HEK293 (cell line): ENCODE data around the gene MXI1.
A peak's percentile ranks its signal among the peaks of the same experiment; 100 is the strongest.

Experiments used
- GLIS2 ChIP-seq: fragments of 450-650 bp; formaldehyde crosslinking; IDR thresholded peaks from 2 replicates; pipeline ENCODE4 v1.5.1; 2016; ENCODE audit warnings: missing biosample characterization, missing genetic modification characterization
- IKZF3 ChIP-seq: fragments of 450-650 bp; IDR thresholded peaks from 2 replicates; pipeline ENCODE4 v1.5.0; 2018; ENCODE audit warnings: missing biosample characterization, mild to moderate bottlenecking, missing genetic modification characterization, moderate library complexity
- KLF7 ChIP-seq: fragments of 450-650 bp; formaldehyde crosslinking; IDR thresholded peaks from 2 replicates; pipeline ENCODE4 v1.5.1; 2016; ENCODE audit warnings: missing biosample characterization, missing genetic modification characterization, borderline replicate concordance
- KLF9 ChIP-seq: fragments of 450-650 bp; formaldehyde crosslinking; IDR thresholded peaks from 2 replicates; pipeline ENCODE4 v1.5.1; 2016; ENCODE audit warnings: missing biosample characterization, missing genetic modification characterization, low read depth
- OSR2 ChIP-seq: fragments of 450-650 bp; formaldehyde crosslinking; IDR thresholded peaks from 2 replicates; pipeline ENCODE4 v1.5.1; 2016; ENCODE audit warnings: missing biosample characterization, missing genetic modification characterization
- YY2 ChIP-seq: fragments of 450-650 bp; formaldehyde crosslinking; IDR thresholded peaks from 2 replicates; pipeline ENCODE4 v1.5.1; 2016; ENCODE audit warnings: missing biosample characterization, missing genetic modification characterization
- ZBTB48 ChIP-seq: fragments of 450-650 bp; formaldehyde crosslinking; IDR thresholded peaks from 2 replicates; pipeline ENCODE4 v1.5.1; 2016; ENCODE audit warnings: missing biosample characterization, missing genetic modification characterization
- ZFP37 ChIP-seq: fragments of 450-650 bp; formaldehyde crosslinking; IDR thresholded peaks from 2 replicates; pipeline ENCODE4 v1.5.1; 2016; ENCODE audit warnings: missing biosample characterization, missing genetic modification characterization
- ZNF114 ChIP-seq: fragments of 450-650 bp; formaldehyde crosslinking; IDR thresholded peaks from 2 replicates; pipeline ENCODE4 v1.5.0; 2017; ENCODE audit warnings: missing biosample characterization, missing genetic modification characterization
- ZNF169 ChIP-seq: fragments of 450-650 bp; formaldehyde crosslinking; IDR thresholded peaks from 2 replicates; pipeline ENCODE4 v1.5.1; 2016; ENCODE audit warnings: missing biosample characterization, missing genetic modification characterization
- ZNF211 ChIP-seq: fragments of 450-650 bp; formaldehyde crosslinking; IDR thresholded peaks from 2 replicates; pipeline ENCODE4 v1.5.1; 2016; ENCODE audit warnings: low read depth, missing biosample characterization, missing genetic modification characterization
- ZNF302 ChIP-seq: fragments of 450-650 bp; formaldehyde crosslinking; IDR thresholded peaks from 2 replicates; pipeline ENCODE4 v1.5.1; 2016; ENCODE audit warnings: missing biosample characterization, missing genetic modification characterization, low read depth
- ZNF366 ChIP-seq: fragments of 450-650 bp; formaldehyde crosslinking; conservative IDR thresholded peaks from 2 replicates; pipeline ENCODE4 v1.5.1; 2016; ENCODE audit warnings: missing biosample characterization, missing genetic modification characterization
- ZNF37A ChIP-seq: fragments of 450-650 bp; IDR thresholded peaks from 2 replicates; pipeline ENCODE4 v1.5.1; 2018; ENCODE audit warnings: missing biosample characterization, missing genetic modification characterization
- ZNF391 ChIP-seq: fragments of 450-650 bp; formaldehyde crosslinking; IDR thresholded peaks from 2 replicates; pipeline ENCODE4 v1.5.1; 2016; ENCODE audit warnings: low read depth, missing biosample characterization, missing genetic modification characterization, borderline replicate concordance
- ZNF394 ChIP-seq: fragments of 450-650 bp; formaldehyde crosslinking; IDR thresholded peaks from 2 replicates; pipeline ENCODE4 v1.5.1; 2016; ENCODE audit warnings: missing biosample characterization, missing genetic modification characterization, mild to moderate bottlenecking, moderate library complexity, borderline replicate concordance
- ZNF426 ChIP-seq: fragments of 450-650 bp; formaldehyde crosslinking; IDR thresholded peaks from 2 replicates; pipeline ENCODE4 v1.5.1; 2017; ENCODE audit warnings: missing biosample characterization, missing genetic modification characterization, mild to moderate bottlenecking, inconsistent platforms, moderate library complexity
- ZNF548 ChIP-seq: fragments of 450-650 bp; formaldehyde crosslinking; IDR thresholded peaks from 2 replicates; pipeline ENCODE4 v1.5.1; 2016; ENCODE audit warnings: missing biosample characterization, missing genetic modification characterization
- ZNF558 ChIP-seq: fragments of 450-650 bp; formaldehyde crosslinking; IDR thresholded peaks from 2 replicates; pipeline ENCODE4 v1.5.1; 2016; ENCODE audit warnings: missing biosample characterization, missing genetic modification characterization
- ZNF561 ChIP-seq: fragments of 450-650 bp; IDR thresholded peaks from 2 replicates; pipeline ENCODE4 v1.5.1; 2018; ENCODE audit warnings: missing biosample characterization, missing genetic modification characterization, borderline replicate concordance
- ZNF571 ChIP-seq: fragments of 450-650 bp; formaldehyde crosslinking; IDR thresholded peaks from 2 replicates; pipeline ENCODE4 v1.5.0; 2017; ENCODE audit warnings: missing biosample characterization, missing genetic modification characterization
- ZNF624 ChIP-seq: fragments of 450-650 bp; formaldehyde crosslinking; IDR thresholded peaks from 2 replicates; pipeline ENCODE4 v1.5.1; 2017; ENCODE audit warnings: missing biosample characterization, missing genetic modification characterization
- ZNF629 ChIP-seq: fragments of 450-650 bp; formaldehyde crosslinking; IDR thresholded peaks from 2 replicates; pipeline ENCODE4 v1.5.1; 2017; ENCODE audit warnings: missing biosample characterization, missing genetic modification characterization
- ZNF654 ChIP-seq: fragments of 450-650 bp; formaldehyde crosslinking; IDR thresholded peaks from 2 replicates; pipeline ENCODE4 v1.5.1; 2016; ENCODE audit warnings: low read depth, missing biosample characterization, missing genetic modification characterization
- ZNF660 ChIP-seq: fragments of 450-650 bp; IDR thresholded peaks from 2 replicates; pipeline ENCODE4 v1.5.1; 2018; ENCODE audit warnings: missing biosample characterization, mild to moderate bottlenecking, missing genetic modification characterization
- ZNF768 ChIP-seq: fragments of 450-650 bp; formaldehyde crosslinking; IDR thresholded peaks from 2 replicates; pipeline ENCODE4 v1.5.1; 2018; ENCODE audit warnings: missing biosample characterization, mild to moderate bottlenecking, missing genetic modification characterization
- ZSCAN16 ChIP-seq: fragments of 450-650 bp; formaldehyde crosslinking; IDR thresholded peaks from 2 replicates; pipeline ENCODE4 v1.5.1; 2016; ENCODE audit warnings: missing biosample characterization, missing genetic modification characterization
- ZSCAN23 ChIP-seq: fragments of 450-650 bp; formaldehyde crosslinking; IDR thresholded peaks from 2 replicates; pipeline ENCODE4 v1.5.1; 2016; ENCODE audit warnings: missing biosample characterization, missing genetic modification characterization
- TF ChIP-seq, protein P1 (sequence below): fragments of 450-650 bp; formaldehyde crosslinking; IDR thresholded peaks from 2 replicates; pipeline ENCODE4 v1.5.1; 2016; ENCODE audit warnings: missing biosample characterization, missing genetic modification characterization
- TF ChIP-seq, protein P2 (sequence below): fragments of 450-650 bp; formaldehyde crosslinking; IDR thresholded peaks from 2 replicates; pipeline ENCODE4 v1.5.1; 2017; ENCODE audit warnings: missing biosample characterization, missing genetic modification characterization
- TF ChIP-seq, protein P3 (sequence below): fragments of 450-650 bp; formaldehyde crosslinking; IDR thresholded peaks from 2 replicates; pipeline ENCODE4 v1.5.1; 2016; ENCODE audit warnings: missing biosample characterization, missing genetic modification characterization
- TF ChIP-seq, protein P4 (sequence below): fragments of 450-650 bp; formaldehyde crosslinking; IDR thresholded peaks from 2 replicates; pipeline ENCODE4 v1.5.1; 2016; ENCODE audit warnings: missing biosample characterization, missing genetic modification characterization
- TF ChIP-seq, protein P5 (sequence below): fragments of 450-650 bp; formaldehyde crosslinking; IDR thresholded peaks from 2 replicates; pipeline ENCODE4 v1.5.1; 2016; ENCODE audit warnings: missing biosample characterization, missing genetic modification characterization

Gene MXI1

DNA sequence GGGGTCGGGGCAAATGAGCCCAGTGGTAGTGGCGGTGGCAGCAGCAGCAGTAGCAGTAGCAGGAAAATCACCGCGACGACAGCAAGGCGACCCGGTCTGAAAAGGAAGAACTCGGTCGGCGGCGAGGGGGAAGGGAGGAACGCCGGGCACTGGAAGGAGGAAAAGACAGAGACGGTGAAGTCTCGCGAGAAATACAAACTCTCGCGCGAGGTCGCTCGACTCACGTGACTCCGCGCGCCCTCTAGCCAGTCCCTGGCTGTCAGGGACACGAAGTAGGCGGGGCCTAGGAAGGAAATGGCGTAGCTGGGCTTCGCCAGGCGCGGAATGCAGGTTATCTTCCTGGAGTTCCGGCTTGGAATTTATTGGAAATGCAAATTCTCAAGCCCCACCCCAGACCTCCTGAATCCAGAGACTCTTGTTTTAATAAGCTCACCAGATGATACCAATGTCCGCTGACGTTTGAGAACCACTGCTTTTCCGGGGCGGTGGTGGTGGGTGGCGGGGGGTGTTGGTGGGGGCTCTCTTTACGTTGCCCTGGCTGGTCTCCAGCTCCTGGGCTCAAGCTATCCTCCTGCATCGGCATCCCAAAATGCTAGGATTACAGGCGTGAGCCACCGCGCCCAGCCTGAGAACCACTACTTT lies 97.5 kb downstream of the MXI1 start, which contains the start of gene SMNDC1 (continued):
- TF ChIP-seq ZNF37A (tag by site-specific recombination) (no peak), ZNF768 (tag by site-specific recombination) (no peak), ZNF654 (tag by site-specific recombination) (no peak), ZNF548 (no peak), ZNF211 (tag by site-specific recombination) (no peak), ZNF660 (tag by site-specific recombination) (no peak), ZNF302 (tag by site-specific recombination) (no peak), ZBTB48 (peak; percentile 57; the same call in 1 of the 2 replicates), ZNF426 (tag by site-specific recombination) (no peak), ZSCAN16 (tag by site-specific recombination) (no peak), ZNF561 (tag by site-specific recombination) (no peak; the same call in 1 of the 2 replicates), IKZF3 (tag by site-specific recombination) (peak; percentile 99), ZNF558 (tag by site-specific recombination) (no peak), ZNF391 (tag by site-specific recombination) (no peak), ZNF629 (peak; percentile 75), ZNF571 (tag by site-specific recombination) (no peak), ZNF366 (tag by site-specific recombination) (peak; percentile 98), ZFP37 (tag by site-specific recombination) (no peak), KLF7 (tag by site-specific recombination) (no peak), ZNF169 (no peak), ZNF114 (tag by site-specific recombination) (no peak), ZNF624 (tag by site-specific recombination) (no peak), GLIS2 (peak; percentile 46), YY2 (no peak), KLF9 (tag by site-specific recombination) (peak; percentile 34), OSR2 (tag by site-specific recombination) (peak; percentile 35; the same call in 1 of the 2 replicates), ZSCAN23 (tag by site-specific recombination) (no peak), ZNF394 (tag by site-specific recombination) (0 out of 2 replicates have a peak, but pooled peaks have one; percentile 20)
- TF ChIP-seq, protein P1, sequence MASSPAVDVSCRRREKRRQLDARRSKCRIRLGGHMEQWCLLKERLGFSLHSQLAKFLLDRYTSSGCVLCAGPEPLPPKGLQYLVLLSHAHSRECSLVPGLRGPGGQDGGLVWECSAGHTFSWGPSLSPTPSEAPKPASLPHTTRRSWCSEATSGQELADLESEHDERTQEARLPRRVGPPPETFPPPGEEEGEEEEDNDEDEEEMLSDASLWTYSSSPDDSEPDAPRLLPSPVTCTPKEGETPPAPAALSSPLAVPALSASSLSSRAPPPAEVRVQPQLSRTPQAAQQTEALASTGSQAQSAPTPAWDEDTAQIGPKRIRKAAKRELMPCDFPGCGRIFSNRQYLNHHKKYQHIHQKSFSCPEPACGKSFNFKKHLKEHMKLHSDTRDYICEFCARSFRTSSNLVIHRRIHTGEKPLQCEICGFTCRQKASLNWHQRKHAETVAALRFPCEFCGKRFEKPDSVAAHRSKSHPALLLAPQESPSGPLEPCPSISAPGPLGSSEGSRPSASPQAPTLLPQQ (tag by site-specific recombination): no peak
- TF ChIP-seq, protein P2, sequence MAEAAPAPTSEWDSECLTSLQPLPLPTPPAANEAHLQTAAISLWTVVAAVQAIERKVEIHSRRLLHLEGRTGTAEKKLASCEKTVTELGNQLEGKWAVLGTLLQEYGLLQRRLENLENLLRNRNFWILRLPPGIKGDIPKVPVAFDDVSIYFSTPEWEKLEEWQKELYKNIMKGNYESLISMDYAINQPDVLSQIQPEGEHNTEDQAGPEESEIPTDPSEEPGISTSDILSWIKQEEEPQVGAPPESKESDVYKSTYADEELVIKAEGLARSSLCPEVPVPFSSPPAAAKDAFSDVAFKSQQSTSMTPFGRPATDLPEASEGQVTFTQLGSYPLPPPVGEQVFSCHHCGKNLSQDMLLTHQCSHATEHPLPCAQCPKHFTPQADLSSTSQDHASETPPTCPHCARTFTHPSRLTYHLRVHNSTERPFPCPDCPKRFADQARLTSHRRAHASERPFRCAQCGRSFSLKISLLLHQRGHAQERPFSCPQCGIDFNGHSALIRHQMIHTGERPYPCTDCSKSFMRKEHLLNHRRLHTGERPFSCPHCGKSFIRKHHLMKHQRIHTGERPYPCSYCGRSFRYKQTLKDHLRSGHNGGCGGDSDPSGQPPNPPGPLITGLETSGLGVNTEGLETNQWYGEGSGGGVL (tag by site-specific recombination): peak; percentile 73
- TF ChIP-seq, protein P3, sequence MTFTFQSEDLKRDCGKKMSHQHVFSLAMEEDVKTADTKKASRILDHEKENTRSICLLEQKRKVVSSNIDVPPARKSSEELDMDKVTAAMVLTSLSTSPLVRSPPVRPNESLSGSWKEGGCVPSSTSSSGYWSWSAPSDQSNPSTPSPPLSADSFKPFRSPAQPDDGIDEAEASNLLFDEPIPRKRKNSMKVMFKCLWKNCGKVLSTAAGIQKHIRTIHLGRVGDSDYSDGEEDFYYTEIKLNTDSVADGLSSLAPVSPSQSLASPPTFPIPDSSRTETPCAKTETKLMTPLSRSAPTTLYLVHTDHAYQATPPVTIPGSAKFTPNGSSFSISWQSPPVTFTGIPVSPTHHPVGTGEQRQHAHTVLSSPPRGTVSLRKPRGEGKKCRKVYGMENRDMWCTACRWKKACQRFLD: no peak
- TF ChIP-seq, protein P4, sequence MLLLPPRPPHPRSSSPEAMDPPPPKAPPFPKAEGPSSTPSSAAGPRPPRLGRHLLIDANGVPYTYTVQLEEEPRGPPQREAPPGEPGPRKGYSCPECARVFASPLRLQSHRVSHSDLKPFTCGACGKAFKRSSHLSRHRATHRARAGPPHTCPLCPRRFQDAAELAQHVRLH (tag by site-specific recombination): no peak
- TF ChIP-seq, protein P5, sequence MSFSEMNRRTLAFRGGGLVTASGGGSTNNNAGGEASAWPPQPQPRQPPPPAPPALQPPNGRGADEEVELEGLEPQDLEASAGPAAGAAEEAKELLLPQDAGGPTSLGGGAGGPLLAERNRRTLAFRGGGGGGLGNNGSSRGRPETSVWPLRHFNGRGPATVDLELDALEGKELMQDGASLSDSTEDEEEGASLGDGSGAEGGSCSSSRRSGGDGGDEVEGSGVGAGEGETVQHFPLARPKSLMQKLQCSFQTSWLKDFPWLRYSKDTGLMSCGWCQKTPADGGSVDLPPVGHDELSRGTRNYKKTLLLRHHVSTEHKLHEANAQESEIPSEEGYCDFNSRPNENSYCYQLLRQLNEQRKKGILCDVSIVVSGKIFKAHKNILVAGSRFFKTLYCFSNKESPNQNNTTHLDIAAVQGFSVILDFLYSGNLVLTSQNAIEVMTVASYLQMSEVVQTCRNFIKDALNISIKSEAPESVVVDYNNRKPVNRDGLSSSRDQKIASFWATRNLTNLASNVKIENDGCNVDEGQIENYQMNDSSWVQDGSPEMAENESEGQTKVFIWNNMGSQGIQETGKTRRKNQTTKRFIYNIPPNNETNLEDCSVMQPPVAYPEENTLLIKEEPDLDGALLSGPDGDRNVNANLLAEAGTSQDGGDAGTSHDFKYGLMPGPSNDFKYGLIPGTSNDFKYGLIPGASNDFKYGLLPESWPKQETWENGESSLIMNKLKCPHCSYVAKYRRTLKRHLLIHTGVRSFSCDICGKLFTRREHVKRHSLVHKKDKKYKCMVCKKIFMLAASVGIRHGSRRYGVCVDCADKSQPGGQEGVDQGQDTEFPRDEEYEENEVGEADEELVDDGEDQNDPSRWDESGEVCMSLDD (tag by site-specific recombination): no peak
